Measurements from ENCODE around the gene SRRM4.
"Not testable (repeated sequence)": the region's sequence is repeated elsewhere in the genome, so short reads cannot be mapped to it uniquely, and the experiment has no call there.

SRRM4 gene, protein sequence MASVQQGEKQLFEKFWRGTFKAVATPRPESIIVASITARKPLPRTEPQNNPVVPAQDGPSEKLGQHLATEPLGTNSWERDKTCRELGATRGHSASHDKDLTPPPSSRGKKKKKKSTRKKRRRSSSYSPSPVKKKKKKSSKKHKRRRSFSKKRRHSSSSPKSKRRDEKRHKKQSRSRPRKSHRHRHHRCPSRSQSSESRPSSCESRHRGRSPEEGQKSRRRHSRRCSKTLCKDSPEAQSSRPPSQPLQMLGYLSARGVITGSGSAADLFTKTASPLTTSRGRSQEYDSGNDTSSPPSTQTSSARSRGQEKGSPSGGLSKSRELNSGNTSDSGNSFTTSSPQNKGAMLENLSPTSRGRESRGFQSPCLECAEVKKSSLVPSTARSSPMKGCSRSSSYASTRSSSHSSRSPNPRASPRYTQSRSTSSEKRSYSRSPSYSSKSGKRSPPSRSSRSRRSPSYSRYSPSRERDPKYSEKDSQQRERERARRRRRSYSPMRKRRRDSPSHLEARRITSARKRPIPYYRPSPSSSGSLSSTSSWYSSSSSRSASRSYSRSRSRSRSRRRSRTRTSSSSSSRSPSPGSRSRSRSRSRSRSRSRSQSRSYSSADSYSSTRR

GRCh38 chr12:118981285-118982211 lies at the start of gene SRRM4:
TSS of gene SRRM4 (plus strand) at chr12:118981541. CDS start at chr12:118981883, 342 bp downstream.
- DNase-seq: no peak

DNA sequence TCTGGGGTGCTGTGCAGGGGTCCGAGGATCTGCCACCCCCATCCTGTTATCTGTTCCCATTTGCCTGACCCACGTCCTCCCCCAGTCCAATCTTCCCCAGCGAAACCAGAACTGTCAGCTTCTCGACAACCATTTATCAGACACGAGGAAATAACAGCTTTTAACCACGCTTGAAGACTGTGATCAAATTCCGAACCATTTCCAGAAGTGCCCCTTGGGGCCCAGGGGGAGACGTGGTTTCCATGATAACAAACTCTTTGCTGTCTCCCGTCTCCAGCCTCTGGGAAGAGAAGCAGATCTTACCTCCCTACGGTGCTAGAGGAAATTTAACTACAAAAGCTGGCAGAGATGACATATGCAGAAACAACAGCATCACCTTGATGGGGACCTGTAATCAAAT lies 35.1 kb upstream of the SRRM4 start:
- DNase-seq: no peak

DNA sequence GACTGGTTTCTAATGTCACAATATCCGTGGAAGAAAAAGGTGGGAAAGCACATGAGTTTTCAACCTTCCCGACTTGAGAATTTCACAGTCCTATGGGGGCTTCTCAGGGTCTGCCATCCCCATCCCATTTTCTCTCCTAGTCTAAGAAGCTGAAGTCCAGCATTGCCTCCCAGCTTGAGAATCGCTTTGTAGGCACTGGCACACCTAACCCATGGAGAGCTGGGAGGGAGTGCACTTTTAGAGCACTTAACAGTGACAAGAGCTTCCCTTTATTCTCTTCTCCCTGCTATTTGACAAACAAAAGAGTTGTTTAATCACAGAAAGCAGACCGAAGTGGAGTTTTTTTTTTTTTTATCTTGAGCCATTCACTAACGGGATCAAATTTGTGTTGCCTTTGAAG lies 22.8 kb upstream of the SRRM4 start:
- no peak for DNase-seq

DNA sequence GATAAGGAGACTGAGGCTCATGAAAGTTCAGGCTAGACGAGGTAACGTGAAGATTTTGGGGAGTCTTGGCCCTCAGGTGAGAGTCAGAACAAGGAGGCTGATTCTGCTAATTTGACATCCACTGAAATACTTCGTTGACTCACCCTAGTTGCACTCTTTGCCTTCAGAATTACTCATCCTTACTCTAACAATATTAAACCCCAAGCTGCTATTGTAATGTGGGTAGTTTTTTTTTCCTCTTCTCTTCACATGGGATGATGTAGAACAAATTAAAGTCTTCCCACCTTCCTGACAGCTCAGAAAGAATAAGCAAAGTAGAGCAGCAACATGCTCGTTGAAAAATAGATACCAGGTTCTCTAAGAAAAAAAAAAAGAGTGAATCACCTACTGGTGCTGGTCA lies 22.0 kb upstream of the SRRM4 start:
- no peak for DNase-seq

DNA sequence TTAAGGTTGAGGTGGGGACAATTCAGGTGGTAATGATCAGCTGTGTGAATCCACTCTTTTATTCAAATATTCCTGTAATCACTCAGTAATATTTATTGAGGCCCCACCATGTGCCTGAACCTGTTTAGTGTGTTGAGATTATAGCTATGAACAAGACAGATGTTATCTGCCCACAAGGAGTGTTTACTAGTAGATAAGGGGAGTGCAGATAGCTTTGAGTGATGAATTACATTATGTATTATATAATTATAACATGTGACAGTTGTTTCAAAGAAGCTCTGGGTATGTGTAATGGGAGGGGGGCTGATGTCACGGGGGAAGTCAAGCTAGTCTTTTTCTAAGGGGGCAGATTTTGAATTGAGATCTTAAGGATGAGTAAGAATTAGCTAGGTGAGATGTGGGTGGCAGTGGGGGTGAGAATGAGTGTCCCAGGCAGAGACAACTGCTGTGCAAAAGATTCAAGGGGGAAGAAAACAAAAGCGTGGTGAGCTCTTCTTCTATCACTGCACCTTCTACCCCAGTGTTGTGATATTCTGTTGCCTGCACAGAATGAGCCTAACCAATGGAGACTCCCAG lies 21.3 kb upstream of the SRRM4 start:
- no peak for DNase-seq

DNA sequence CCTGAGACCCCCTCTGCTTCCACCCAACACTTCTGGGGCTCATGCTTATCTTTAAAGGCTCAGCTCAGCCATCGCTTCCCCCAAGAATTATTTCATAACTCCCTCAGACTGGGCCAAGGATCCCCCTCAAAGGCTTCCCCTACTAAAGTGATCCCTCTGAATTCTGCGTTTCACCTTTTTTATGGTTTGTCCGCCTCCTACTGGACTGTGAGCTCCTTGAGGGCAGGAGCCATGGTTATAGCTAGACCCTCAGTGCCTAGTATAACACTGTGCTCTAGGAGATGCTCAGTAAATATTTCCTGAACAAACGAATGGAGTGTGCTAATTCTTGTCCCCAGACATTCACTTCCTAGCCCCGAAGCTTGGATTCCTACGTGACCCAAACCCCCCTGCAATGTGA lies 20.5 kb upstream of the SRRM4 start:
- DNase-seq: no peak

GRCh38 chr12:118964988-118965387 lies 16.4 kb upstream of the SRRM4 start:
- no peak for DNase-seq

DNA sequence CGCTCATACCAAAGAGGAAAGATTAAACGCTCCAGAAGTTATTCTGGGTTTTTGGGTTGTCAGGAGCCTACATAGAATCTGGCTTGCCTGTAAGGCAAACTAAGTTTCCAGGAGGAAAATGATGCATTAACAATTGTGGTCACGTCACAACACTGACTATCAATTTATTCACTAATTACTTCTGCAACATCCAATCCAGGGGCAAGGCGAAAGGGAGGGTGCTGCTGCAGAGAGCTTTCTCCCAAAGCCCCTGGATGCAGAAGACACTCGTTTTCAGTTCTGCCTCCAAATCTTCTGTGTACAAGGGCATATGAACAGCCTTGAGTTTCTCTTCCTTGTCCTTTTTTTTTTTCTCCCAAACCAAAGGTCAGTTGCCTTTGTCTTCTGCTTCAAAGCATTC lies 10.5 kb upstream of the SRRM4 start:
- no peak for DNase-seq

GRCh38 chr12:118972982-118973381 lies 8.4 kb upstream of the SRRM4 start:
- no peak for DNase-seq

DNA sequence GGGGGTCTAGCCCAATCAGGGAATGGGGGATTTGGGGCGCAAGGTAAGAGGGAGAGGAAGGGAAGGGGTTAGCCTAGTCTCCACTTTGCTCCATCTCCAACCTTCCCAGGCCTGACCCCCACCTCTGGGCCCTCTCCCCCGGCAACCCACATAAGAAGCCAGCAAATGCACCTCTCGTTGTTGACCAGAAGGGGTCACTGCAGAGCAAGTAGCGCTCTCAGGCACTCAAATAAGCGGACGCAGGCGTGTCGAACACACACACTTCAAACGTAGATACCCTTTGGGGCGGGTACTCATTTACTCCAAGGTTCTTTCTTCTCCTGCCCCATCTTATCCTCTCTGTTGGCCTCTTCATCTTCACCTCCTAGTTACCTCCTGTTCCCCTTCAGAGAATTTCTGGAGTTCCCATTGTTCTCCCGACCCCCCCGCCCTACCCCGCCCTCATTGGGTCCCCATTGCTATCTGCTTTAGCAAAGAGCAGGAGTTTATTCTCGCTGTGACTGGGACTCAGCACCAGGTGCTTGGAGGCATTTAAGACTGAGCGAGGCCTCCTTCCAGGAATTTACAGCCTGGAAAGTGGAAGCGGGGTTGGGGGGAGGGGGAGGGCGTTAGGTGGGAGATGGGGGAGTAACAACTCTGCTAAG lies 1.5 kb upstream of the SRRM4 start:
- DNase-seq: no peak

DNA sequence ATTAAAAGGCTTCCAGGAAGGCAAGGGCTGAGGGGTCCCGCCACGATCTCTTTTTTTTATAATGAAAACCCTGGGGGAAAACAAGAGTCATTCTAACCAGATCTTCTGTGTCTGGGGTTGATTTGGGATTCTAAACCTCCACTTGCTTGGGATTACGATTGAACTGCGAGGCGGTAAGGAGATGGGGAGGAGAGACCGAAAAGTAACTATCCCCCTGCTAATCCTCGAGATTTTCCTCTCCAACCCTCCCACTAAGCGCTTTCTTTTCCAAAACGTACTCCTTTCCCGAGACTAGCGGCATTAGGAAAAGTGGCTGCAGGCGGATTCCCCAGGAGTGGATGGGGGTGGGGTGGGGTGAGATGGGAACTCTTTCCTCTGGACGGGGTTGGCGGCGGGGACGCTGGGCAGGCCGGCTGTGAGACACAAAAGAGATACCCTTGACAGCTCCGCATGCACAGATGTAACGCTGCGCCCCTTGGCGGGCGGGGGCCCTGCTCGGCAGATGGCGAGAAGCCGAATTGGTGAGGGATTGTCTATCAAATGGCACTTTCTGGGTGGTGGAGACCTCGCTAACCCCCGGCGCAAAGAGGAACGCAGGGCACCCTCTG lies 830 bp upstream of the SRRM4 start:
- DNase-seq: no peak

DNA sequence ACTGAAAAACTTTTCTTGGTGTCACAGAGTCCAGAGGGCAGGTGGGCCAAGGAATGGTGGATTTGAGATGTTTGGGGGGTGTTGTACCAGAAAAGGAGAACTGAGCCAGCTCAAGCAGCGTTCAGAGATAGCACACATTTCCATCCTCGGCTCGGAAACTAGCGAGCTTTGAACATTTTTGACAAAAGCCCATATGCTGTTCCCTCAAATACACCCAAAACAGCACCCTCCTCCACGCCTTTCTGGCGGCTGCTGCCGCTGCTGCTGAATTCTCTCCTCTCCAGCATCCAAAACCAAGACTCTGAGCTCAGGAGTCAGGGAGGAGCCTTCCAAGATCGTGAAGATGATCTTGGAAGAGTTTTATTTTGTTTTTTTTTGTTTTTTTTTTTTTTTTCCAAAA lies 961 bp downstream of the SRRM4 start:
- DNase-seq: no peak

- DNase-seq: no peak
Measured at GRCh38 chr12:118982984-118983761, 1.8 kb downstream of the SRRM4 start.

DNA sequence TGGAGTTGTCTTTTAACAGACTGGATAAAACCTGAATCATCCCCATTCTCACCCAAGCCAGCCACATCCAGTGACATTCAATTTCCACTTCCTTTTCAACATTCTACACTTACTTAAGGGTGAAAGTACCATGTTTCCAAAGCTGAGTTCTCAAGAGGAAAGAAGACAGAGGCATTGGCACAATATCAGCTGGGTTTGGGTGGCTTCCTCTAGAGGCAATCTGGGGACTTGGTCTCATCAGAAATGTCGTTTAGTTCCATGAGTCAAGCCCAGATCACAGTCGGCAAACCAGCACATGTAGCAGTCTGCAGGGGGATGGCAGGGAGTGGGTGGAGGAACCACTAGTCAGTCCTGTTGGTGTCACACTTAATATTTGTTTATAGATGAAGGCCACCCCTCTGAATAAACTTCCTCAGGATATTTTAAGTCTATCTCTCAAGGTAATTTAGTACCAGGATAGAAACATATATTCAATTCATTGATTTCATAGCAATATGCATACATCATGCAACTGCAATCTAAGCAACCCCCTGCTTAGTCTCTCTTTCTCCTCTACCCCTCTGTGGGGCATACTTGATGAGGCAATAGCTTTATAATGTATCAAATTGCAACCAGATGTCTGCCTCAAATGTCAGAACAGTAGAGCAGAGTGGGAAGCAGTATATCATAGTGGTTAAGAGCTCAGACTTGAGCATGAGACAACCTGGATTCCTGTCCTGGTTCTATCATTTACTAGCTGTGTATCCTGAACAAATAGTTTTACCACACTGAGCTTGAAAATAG lies 3.0 kb downstream of the SRRM4 start:
- DNase-seq: no peak

DNA sequence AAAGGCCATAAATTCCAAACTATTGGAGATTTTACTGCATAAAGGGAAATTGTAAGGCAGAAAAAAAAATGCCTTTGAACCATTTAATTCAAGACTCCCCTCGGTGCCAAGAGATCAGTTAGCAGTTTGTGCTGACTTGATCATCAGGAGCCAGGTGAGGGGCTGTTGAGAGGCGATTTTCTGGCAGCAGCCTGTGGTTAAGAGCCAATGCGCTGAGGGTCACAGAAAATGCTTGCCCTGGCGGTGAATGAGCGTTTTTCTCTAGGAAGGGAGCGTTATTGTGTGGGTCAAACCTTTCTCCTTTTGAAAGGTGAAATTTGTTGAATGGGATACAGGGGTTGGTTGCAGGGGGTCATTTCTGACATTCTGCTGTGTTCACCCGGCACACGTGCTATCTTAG lies 4.7 kb downstream of the SRRM4 start:
- DNase-seq: no peak

- no peak for DNase-seq
Measured at GRCh38 chr12:118999107-118999506, 17.8 kb downstream of the SRRM4 start.

GRCh38 chr12:119005085-119005484 lies 23.7 kb downstream of the SRRM4 start:
- no peak for DNase-seq

DNA sequence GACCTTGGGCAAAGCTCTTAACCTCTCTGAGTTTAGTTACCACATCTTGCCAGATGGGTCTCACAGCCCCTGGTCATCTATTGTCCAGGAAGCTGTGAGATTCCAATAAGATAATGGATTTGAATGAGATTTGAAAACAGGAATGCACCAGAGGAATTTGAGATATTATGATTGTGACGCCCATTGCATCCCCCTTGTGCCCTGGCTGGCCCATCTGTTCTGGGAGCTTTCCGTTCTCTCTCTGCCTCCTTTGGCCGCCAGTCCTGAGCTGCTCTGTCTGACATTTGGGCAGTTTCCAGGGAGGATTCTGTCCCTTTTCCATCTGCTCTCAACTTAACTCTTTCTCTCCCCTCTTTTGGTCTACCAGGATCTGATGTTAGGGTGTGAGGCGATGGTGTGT lies 24.6 kb downstream of the SRRM4 start:
- DNase-seq: no peak

- no peak for DNase-seq
Measured at GRCh38 chr12:119006746-119007145, 25.4 kb downstream of the SRRM4 start.

- DNase-seq: not testable (repeated sequence)
Measured at GRCh38 chr12:119008273-119008672, 26.9 kb downstream of the SRRM4 start.
